Thyroid gland (tissue), 4 donors: ENCODE data around the gene PNLIPRP2. TPM values are rescaled to one million over a fixed set of nuclear protein-coding genes. Genes with fewer than 3 reads are reported as not detected.

Experiments
- DNase-seq, 2 donors: peaks; one replicate each; pipeline ENCODE4 v3.0.0-alpha.2; 2019
- H3K27ac ChIP-seq, 3 donors: fragments of 200-600 bp; sonication (generic); 1 replicate in 2 of 3; 2 replicates in 1 of 3; pipeline ENCODE4 v1.5.1; 2016 to 2019; ENCODE audit warnings: mild to moderate bottlenecking in 1 of 3, moderate library complexity in 1 of 3
- H3K27me3 ChIP-seq: fragments of 200-600 bp; sonication (generic); one replicate; pipeline ENCODE4 v1.5.1; 2019
- H3K36me3 ChIP-seq, 2 donors: fragments of 200-600 bp; sonication (generic); one replicate each; pipeline ENCODE4 v1.5.1; 2016 to 2019
- H3K4me1 ChIP-seq, 2 donors: fragments of 200-600 bp; sonication (generic); one replicate each; pipeline ENCODE4 v1.5.1; 2017 to 2019
- H3K4me3 ChIP-seq, 3 donors: fragments of 200-600 bp; sonication (generic); replicated peaks in 1 of 3; 1 replicate in 2 of 3; 2 replicates in 1 of 3; pipeline ENCODE4 v1.5.1; 2016; ENCODE audit warnings: mild to moderate bottlenecking in 1 of 3
- H3K9me3 ChIP-seq: fragments of 200-600 bp; sonication (generic); one replicate; pipeline ENCODE4 v1.5.1; 2017
- POLR2A ChIP-seq, 2 donors: fragments of 450-650 bp; IDR thresholded peaks; one replicate each; pipeline ENCODE4 v1.6.1; 2017; ENCODE audit warnings: antibody characterized with exemption in 2 of 2, mild to moderate bottlenecking in 2 of 2, moderate library complexity in 1 of 2
- WGBS, 2 donors: methylation state at CpG; one replicate each; pipeline ENCODE4 v1.1.5; 2017; 5-methylcytosine and 5-hydroxymethylcytosine counted together
- intact Hi-C: fragments of 100-400 bp; cut with DNase I; formaldehyde crosslinking; loops from one replicate; pipeline ENCODE4 v1.15.1; 2023
- total RNA-seq, 4 donors: library from RNA; depleted of rRNA; stranded (reverse); fragments of >200 nt; gene quantifications; one replicate each; pipeline ENCODE4 v1.2.3, GENCODE V29; 2016
- TF ChIP-seq, protein P1 (sequence below), 6 experiments: fragments of 200-600 bp in 3 of 6; fragments of 450-650 bp in 3 of 6; sonication (generic) in 3 of 6; IDR thresholded peaks; one replicate each; pipeline ENCODE4 v1.5.1; 2016 to 2019; ENCODE audit warnings: antibody characterized with exemption in 6 of 6, mild to moderate bottlenecking in 2 of 6, inconsistent platforms in 1 of 6, moderate library complexity in 1 of 6

The PNLIPRP2 gene
- total RNA-seq, 4 donors from 2014 or later = not detected

DNA sequence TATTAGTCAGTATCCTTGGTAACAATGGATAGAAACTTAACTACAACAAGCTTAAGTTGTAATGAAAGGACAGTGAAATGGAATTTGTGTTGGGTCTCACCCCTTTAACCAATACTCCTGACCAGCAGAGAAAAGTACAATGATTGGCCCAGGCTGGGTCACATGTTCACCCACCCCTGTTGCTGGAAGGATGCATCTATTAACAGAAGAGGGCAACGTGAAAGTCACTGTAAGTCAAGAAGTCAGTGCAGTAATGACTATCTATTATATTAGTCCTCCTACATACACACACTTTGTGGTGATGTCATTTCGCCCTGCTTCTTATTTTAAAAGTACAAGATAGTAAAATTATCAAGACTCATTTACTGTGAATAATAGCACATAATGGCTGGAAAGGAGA is 16.2 kb downstream of the PNLIPRP2 start:
- WGBS, 2 donors = 45 to 52% methylated on average over 2 of the region's 2 CpGs
- Histone ChIP-seq H3K27me3 (no peaks in the 10 kb centered on the region), H3K27ac (no peak overlapping the region), H3K4me3 (no peak overlapping the region), H3K9me3 (no peaks in the 10 kb centered on the region), H3K4me1 (no peaks in the 10 kb centered on the region), H3K36me3 (no peaks in the 10 kb centered on the region)
- no peak for DNase-seq
- TF ChIP-seq POLR2A (IDR thresholded peaks at IDR 0.05) = no peak
- TF ChIP-seq, protein P1, sequence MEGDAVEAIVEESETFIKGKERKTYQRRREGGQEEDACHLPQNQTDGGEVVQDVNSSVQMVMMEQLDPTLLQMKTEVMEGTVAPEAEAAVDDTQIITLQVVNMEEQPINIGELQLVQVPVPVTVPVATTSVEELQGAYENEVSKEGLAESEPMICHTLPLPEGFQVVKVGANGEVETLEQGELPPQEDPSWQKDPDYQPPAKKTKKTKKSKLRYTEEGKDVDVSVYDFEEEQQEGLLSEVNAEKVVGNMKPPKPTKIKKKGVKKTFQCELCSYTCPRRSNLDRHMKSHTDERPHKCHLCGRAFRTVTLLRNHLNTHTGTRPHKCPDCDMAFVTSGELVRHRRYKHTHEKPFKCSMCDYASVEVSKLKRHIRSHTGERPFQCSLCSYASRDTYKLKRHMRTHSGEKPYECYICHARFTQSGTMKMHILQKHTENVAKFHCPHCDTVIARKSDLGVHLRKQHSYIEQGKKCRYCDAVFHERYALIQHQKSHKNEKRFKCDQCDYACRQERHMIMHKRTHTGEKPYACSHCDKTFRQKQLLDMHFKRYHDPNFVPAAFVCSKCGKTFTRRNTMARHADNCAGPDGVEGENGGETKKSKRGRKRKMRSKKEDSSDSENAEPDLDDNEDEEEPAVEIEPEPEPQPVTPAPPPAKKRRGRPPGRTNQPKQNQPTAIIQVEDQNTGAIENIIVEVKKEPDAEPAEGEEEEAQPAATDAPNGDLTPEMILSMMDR (IDR thresholded peaks at IDR 0.05) = no peak
- intact Hi-C loops = no loop called here

DNA sequence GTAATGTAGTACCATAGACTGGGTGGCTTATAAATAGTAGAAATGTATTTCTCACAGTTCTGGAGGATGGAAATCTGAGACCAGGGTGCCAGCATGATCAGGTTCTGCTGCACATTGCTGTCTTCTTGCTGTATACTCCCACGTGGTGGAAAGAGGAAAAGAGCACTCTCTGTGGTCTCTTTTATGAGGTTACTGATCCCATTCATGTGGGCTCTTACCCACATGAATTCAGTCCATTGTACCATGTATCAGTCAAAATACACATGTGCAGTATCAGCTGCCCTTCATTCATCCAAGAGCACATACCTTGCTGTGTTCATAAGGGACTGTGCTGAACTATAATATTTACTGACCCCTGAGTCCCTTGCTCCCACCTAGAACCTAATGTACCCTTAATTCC is 17.1 kb downstream of the PNLIPRP2 start:
- DNase-seq = no peak
- no peaks in the 10 kb centered on the region for H3K27me3 ChIP-seq
- H3K9me3 ChIP-seq = no peaks in the 10 kb centered on the region
- no peak for TF ChIP-seq POLR2A (IDR thresholded peaks at IDR 0.05)
- WGBS, 2 donors = 14 to 17% methylated on average over 1 of the region's 1 CpG
- no peak overlapping the region for H3K4me3 ChIP-seq
- intact Hi-C loops = no loop called here
- H3K27ac ChIP-seq = no peak overlapping the region
- no peaks in the 10 kb centered on the region for H3K4me1 ChIP-seq
- H3K36me3 ChIP-seq = no peaks in the 10 kb centered on the region

DNA sequence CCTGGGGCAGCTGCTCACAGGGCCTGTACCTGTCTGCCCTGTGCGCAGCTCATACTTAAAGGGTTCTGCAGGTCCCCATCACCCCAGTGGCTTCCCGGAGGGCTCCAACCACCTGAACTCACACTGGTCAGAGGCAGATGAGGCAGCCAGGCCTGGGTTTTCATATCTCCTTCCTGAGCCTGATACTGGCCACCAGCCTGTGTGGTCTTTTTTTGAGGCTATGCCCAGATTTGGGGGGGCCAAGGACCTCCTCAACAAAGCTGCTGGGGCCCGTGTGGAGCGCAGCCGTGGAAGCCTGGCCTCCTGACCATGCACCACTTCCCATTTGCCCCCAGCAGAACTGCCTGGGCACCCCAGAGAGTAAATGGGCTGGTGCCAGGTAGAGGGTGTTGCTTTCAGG is 25.7 kb downstream of the PNLIPRP2 start:
- H3K27ac ChIP-seq = no peak overlapping the region
- H3K36me3 ChIP-seq = no peaks in the 10 kb centered on the region
- TF ChIP-seq POLR2A (IDR thresholded peaks at IDR 0.05) = no peak
- WGBS, 2 donors = 97 to 100% methylated on average over 2 to 4 of the region's 5 CpGs
- H3K9me3 ChIP-seq = no peaks in the 10 kb centered on the region
- intact Hi-C loops = no loop called here
- H3K4me3 ChIP-seq = no peak overlapping the region
- no peaks in the 10 kb centered on the region for H3K4me1 ChIP-seq
- H3K27me3 ChIP-seq = no peaks in the 10 kb centered on the region
- no peak for DNase-seq

DNA sequence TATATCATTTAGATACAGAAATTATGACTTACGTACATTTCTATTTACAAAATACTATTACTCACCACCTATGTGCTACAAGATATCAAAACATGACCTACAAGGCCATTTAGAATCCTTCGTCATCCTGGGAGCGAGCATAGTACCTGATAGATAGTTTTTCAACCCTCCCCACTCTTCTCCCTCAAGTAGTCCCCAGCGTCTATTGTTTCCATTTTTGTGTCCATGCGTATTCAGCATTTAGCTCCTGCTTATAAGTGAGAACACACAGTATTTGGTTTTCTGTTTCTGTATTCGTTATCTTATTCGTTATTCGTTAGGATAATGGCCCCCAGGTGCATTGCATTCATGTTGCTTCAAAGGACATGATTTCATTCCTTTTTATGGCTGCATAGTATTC is 28.1 kb downstream of the PNLIPRP2 start:
- Histone ChIP-seq H3K4me3 (no peak overlapping the region), H3K9me3 (no peaks in the 10 kb centered on the region), H3K27ac (no peak overlapping the region), H3K36me3 (no peaks in the 10 kb centered on the region), H3K27me3 (no peaks in the 10 kb centered on the region), H3K4me1 (no peaks in the 10 kb centered on the region)
- no peak for DNase-seq
- WGBS, 2 donors = 78 to 80% methylated on average over 8 of the region's 8 CpGs
- intact Hi-C loops = no loop called here
- TF ChIP-seq, protein P1 (IDR thresholded peaks at IDR 0.05) = no peak
- TF ChIP-seq POLR2A (IDR thresholded peaks at IDR 0.05) = no peak

DNA sequence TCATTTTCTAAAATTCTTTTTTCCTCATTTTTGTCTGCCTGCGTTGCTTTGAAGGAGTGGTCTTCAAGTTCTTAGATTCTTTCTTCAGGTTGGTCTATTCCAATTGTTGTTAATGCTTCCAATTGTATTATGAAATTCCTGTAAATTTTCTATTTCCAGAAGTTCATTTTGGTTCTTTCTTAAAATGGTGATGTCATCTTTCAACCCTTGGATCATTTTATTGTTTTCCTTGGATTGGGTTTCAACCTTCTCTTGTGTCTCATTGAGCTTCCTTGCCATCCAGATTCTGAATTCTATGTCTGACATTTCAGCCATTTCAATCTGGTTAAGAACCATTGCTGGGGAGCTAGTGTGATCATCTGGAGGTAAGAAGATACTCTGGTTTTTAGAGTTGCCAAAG is 33.1 kb downstream of the PNLIPRP2 start:
- no peak for DNase-seq
- TF ChIP-seq, protein P1 (IDR thresholded peaks at IDR 0.05) = no peak
- TF ChIP-seq POLR2A (IDR thresholded peaks at IDR 0.05) = no peak
- Histone ChIP-seq H3K27ac (no peak overlapping the region), H3K27me3 (no peaks in the 10 kb centered on the region), H3K4me3 (no peak overlapping the region), H3K4me1 (no peaks in the 10 kb centered on the region), H3K9me3 (no peaks in the 10 kb centered on the region), H3K36me3 (no peaks in the 10 kb centered on the region)
- intact Hi-C loops = no loop called here
- 87 to 91% methylated on average over 1 of the region's 1 CpG for WGBS, 2 donors

DNA sequence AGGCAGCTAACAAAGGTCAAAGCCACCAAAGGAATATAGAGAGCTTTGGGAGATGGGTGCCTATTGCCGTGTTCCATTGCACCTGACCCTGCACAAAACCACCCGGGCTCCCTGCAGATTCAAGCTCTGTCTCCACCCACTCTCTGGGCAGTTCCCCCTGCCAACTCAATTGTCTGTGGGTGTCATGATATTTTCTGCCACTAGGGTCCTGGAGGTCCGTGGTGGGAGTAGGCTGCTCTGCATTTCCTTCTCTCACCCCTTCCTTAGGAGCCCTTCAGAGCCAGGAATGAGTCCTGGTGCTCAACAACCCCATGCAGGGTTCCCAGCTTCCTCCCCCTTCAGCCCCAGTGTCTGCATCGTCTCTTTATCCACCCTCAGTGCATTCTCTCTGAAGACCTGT is 34.1 kb downstream of the PNLIPRP2 start:
- no peak for DNase-seq
- Histone ChIP-seq H3K4me1 (no peaks in the 10 kb centered on the region), H3K27me3 (no peaks in the 10 kb centered on the region), H3K36me3 (no peaks in the 10 kb centered on the region), H3K9me3 (no peaks in the 10 kb centered on the region), H3K4me3 (no peak overlapping the region), H3K27ac (no peak overlapping the region)
- no peak for TF ChIP-seq POLR2A (IDR thresholded peaks at IDR 0.05)
- TF ChIP-seq, protein P1 (IDR thresholded peaks at IDR 0.05) = no peak
- 41 to 55% methylated on average over 4 of the region's 4 CpGs for WGBS, 2 donors
- intact Hi-C loops = no loop called here
